ENCODE results near the gene CHCHD3.
"Not testable (repeated sequence)": the region's sequence is repeated elsewhere in the genome, so short reads cannot be mapped to it uniquely, and the experiment has no call there.

Gene CHCHD3

DNA sequence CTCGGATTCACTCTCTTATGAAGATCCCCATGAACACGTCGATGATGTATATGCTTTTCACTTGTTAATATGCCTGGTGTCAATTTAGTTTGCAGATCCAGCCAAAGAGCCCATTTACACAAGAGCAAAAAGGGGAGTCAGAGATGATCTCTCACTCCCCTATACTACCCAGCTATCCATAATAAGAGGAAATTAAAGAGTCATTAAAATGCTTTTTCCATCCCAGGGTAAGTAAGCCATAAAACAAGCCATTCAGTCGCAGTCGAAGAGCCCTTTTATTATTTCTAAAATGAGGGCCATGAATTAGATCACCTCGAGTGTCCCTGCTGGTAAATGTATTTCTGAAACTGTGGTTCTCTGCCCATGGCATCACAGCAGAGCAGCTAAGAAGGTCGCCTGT is 41.2 kb downstream of the CHCHD3 start:
- ChIA-PET CTCF (interaction anchor here (1.4 to 3.5 kb wide), 3 partner anchors 10 to 34 kb away, joined by 3 to 22 read pairs (median 4); no protein-coding TSS in a partner anchor), POLR2A (no interaction called here)
- TF ChIP-seq, protein P1, sequence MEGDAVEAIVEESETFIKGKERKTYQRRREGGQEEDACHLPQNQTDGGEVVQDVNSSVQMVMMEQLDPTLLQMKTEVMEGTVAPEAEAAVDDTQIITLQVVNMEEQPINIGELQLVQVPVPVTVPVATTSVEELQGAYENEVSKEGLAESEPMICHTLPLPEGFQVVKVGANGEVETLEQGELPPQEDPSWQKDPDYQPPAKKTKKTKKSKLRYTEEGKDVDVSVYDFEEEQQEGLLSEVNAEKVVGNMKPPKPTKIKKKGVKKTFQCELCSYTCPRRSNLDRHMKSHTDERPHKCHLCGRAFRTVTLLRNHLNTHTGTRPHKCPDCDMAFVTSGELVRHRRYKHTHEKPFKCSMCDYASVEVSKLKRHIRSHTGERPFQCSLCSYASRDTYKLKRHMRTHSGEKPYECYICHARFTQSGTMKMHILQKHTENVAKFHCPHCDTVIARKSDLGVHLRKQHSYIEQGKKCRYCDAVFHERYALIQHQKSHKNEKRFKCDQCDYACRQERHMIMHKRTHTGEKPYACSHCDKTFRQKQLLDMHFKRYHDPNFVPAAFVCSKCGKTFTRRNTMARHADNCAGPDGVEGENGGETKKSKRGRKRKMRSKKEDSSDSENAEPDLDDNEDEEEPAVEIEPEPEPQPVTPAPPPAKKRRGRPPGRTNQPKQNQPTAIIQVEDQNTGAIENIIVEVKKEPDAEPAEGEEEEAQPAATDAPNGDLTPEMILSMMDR (IDR thresholded peaks at IDR 0.05; ENCODE audit: control extremely low read depth, extremely low read depth, low read depth, missing control alignments) = no peak
- DNase-seq (ENCODE audit: extremely low spot score) = no peak

DNA sequence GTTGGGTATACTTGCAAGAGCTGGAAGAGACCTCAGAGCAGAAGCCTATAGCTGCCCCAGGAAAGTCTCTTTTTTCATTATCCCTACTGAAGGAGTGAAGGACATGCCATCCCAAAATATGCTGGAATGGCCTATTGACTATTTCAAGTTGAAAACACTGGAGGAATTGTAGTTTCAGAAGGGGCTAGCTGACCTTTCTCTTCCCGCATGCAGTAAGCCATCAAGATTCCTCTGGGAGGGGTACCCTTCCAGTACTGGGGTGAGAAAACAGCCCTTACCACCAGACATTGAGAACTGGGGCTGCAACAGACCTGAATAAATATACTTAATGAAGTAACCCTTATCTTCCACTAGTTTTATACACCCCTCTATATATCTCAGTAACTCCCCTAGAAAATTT is 41.7 kb downstream of the CHCHD3 start:
- ChIA-PET CTCF (interaction anchor here (1.4 to 3.5 kb wide), 3 partner anchors 11 to 34 kb away, joined by 3 to 22 read pairs (median 4); no protein-coding TSS in a partner anchor), POLR2A (no interaction called here)
- TF ChIP-seq, protein P1 (IDR thresholded peaks at IDR 0.05; ENCODE audit: control extremely low read depth, extremely low read depth, low read depth, missing control alignments) = no peak
- DNase-seq (ENCODE audit: extremely low spot score) = no peak

DNA sequence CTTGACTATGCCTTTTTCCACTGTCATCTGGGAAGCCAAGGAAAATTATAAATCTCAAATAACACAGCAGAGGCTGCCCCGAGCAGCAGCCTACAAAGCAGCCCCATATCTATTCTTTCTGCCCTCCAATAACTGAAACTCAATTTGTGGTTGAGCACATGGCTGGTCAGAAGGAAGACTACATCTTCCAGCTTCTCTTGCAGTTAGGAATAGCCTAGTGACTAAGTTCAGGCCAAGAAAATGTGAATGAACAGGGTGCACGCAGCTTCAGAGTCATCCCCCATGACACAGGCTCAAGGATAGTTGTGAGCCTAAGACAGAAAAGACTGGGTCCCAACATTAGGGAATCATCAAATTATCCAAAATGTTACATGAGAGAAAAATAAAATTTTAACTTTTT is 42.3 kb downstream of the CHCHD3 start:
- POLR2A ChIA-PET = no interaction called here
- CTCF ChIA-PET = interaction anchor here (1.5 to 3.5 kb wide), 2 partner anchors 11 to 15 kb away, joined by 3 to 22 read pairs; no protein-coding TSS in a partner anchor
- DNase-seq (ENCODE audit: extremely low spot score) = no peak
- TF ChIP-seq, protein P1 (IDR thresholded peaks at IDR 0.05; ENCODE audit: control extremely low read depth, extremely low read depth, low read depth, missing control alignments) = no peak

DNA sequence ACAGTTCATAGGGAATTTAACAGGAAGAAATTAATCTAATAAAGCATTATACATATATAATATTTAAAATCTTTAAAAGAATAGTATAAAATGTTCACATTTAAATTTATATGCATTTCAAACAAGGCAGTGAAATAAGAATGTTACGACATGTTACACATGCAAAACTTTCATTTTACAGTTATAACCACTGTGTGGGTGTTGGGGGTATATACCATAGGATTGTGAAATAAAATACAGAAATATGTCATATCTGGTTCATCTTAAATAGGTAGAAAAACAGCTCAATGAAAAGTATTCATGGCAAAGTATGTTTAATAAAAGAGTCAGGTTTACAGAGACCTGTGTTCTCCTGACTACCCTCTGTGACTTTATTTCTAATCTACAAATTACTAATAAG is 45.6 kb downstream of the CHCHD3 start:
- CTCF ChIA-PET = interaction anchor here (1.0 to 1.2 kb wide), 2 partner anchors 8 to 12 kb away, joined by 3 to 4 read pairs; no protein-coding TSS in a partner anchor
- POLR2A ChIA-PET = no interaction called here
- DNase-seq (ENCODE audit: extremely low spot score) = no peak
- TF ChIP-seq, protein P1 (IDR thresholded peaks at IDR 0.05; ENCODE audit: control extremely low read depth, extremely low read depth, low read depth, missing control alignments) = no peak

DNA sequence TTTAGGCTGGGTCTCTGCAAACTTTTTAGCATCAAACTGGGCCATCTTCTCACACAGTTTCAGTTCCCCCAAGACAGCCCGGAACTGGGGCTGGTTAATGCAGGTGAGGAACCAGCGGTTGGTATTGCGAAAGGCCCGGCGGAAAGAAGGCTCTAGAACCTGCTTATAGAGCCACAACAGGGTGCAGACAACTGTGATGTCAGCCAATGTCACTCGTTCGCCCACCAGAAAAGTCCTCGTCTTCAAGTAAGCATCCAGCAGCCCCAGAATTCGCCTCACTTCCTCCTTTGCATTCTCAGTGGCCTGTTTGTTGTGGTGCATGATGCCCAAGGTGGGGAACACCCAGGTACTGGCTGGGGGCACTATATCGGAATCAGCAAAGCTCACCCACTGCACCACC is 46.6 kb downstream of the CHCHD3 start:
- CTCF ChIA-PET, POLR2A ChIA-PET: not testable (repeated sequence)
- peak; percentile 30 for DNase-seq (ENCODE audit: extremely low spot score)

DNA sequence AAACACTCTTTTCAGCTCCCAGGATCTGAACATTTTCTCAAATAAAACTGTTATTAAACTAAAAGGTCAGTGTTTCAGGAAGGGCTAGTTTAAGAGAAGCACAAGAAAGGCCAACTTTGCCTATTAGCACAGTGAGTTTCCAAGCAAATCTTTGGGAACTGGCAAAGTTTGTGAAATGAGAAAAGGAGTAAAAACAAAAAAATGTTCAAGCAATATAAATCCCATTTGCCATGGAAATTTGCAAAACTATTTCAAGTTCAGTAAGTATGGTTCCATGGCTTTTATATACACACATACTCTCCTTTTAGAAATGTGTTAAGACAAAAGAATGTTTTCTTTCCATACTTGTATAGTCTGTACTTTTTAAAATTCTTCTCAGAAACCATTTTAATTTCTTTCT is 51.5 kb downstream of the CHCHD3 start:
- POLR2A ChIA-PET = no interaction called here
- TF ChIP-seq, protein P1 (IDR thresholded peaks at IDR 0.05; ENCODE audit: control extremely low read depth, extremely low read depth, low read depth, missing control alignments) = no peak
- no peak for DNase-seq (ENCODE audit: extremely low spot score)
- CTCF ChIA-PET = no interaction called here

DNA sequence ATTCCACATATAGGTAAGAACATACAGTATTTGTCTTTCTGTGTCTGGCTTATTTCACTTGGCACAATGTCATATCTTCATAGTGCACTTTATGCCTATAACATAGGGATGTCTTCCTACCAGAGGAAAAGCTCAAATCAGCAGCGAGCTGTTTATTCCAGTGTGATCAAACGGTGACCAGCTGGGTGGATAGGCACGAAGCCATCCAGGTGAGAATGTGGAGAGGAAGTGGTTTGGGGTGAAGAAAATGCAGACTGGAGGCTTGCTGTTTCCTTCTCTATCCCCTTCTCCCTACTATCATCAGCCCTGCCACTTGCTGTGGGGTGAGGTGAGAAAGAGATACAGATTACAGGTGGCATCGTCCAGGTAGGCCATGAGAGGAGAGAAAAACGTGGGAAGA is 52.4 kb downstream of the CHCHD3 start:
- POLR2A ChIA-PET = no interaction called here
- DNase-seq (ENCODE audit: extremely low spot score) = no peak
- CTCF ChIA-PET = interaction anchor here (1.0 to 1.4 kb wide), 3 partner anchors 8 to 47 kb away, joined by 3 to 4 read pairs (median 3); no protein-coding TSS in a partner anchor
- TF ChIP-seq, protein P1 (IDR thresholded peaks at IDR 0.05; ENCODE audit: control extremely low read depth, extremely low read depth, low read depth, missing control alignments) = no peak
